ENCODE results near the gene YWHAH. TPM values are rescaled to one million over a fixed set of nuclear protein-coding genes. Genes with fewer than 3 reads are reported as not detected.
A peak's percentile ranks its signal among the peaks of the same experiment; 100 is the strongest.

YWHAH gene
- total RNA-seq (2012; rRNA removed) (173 and 186 TPM in 2 replicates), polyA plus RNA-seq (2012; rRNA removed) (131 and 147 TPM in 2 replicates), Bru-seq, nascent RNA (percentile 87 among the genes with signal in this experiment), BruChase-seq, experiment 1, labeled RNA remaining after a 6-hour chase (percentile 98 among the genes with signal in this experiment), BruChase-seq, experiment 2, labeled RNA remaining after a 2-hour chase (percentile 95 among the genes with signal in this experiment)
- polyA plus RNA-seq (2012; cell fraction: cytosol; rRNA removed) = 72.8 and 87.1 TPM in 2 replicates
- 30.7 and 43.3 TPM in 2 replicates for polyA plus RNA-seq (2012; cell fraction: nucleus; rRNA removed; ENCODE audit: low replicate concordance)
- long read RNA-seq, transcript YWHAH-201 (2 exons, 1,825 nt) = major isoform, 122 of 128 reads
- long read RNA-seq, partial matches to known transcripts = 0 of 128 reads
- long read RNA-seq, other reads (novel, unspliced or antisense) = 4 of 128 reads

GRCh38 chr22:31943978-31944699 lies at the start of gene YWHAH:
Gene YWHAH (plus strand): TSS chr22:31944535. CDS start chr22:31944734, 199 bp downstream.
- H2BK120ac ChIP-seq (ENCODE audit: low read depth, low read length) = peak within 1 kb of the TSS; percentile 94
- POLR2A ChIA-PET (ENCODE audit: unreplicated experiment) = no interaction called here
- peak within 1 kb of the TSS; percentile 94 for H4K5ac ChIP-seq (ENCODE audit: low read depth, low read length)
- H2AK5ac ChIP-seq (ENCODE audit: low read depth, low read length) = peak within 1 kb of the TSS; percentile 94
- H3K4me2 ChIP-seq (ENCODE audit: low read depth, low read length) = peak within 1 kb of the TSS; percentile 97
- peaks cover 7% of the 10 kb centered on the region; the same call in 1 of the 2 replicates for H3K9me1 ChIP-seq (ENCODE audit: insufficient read depth, low read length)
- peak within 1 kb of the TSS; percentile 99 for H3K23ac ChIP-seq (ENCODE audit: low read depth, low read length)
- H3K4me3 ChIP-seq (ENCODE audit: insufficient read depth, low read depth, low read length) = peak within 1 kb of the TSS; percentile 79
- peak within 1 kb of the TSS; percentile 96 for H4K91ac ChIP-seq (ENCODE audit: insufficient read depth, low read depth, low read length)
- peak within 1 kb of the TSS; percentile 94 for H3K27ac ChIP-seq (ENCODE audit: insufficient read depth, low read length)
- peaks cover 11% of the 10 kb centered on the region for H3K4me1 ChIP-seq (ENCODE audit: control insufficient read depth, insufficient read depth, low read length)
- in situ Hi-C loops (cut with MboI; ENCODE audit: low sequenced_read_pairs) (loop anchor here (10.0 kb wide), 1 partner anchor 189 kb away; the partner anchor contains the start of genes DEPDC5 and PRR14L), dilution Hi-C loops (cut with HindIII; ENCODE audit: low sequenced_read_pairs, unreplicated experiment) (no loop called here), intact Hi-C loops (cut with micrococcal nuclease) (loop anchor here (1.0 to 2.0 kb wide), 2 partner anchors 98 to 279 kb away; no protein-coding TSS in a partner anchor)
- peak within 1 kb of the TSS; percentile 97 for H3K4ac ChIP-seq (ENCODE audit: low read depth, low read length)
- H3K79me1 ChIP-seq (ENCODE audit: low read depth in 1 of 2, low read length in 2 of 2) = peaks cover 0 to 28% of the 10 kb centered on the region in 2 experiments; a peak in 2 of 4 replicates
- H3K14ac ChIP-seq (replicated peaks; ENCODE audit: low read depth, low read length) = peak within 1 kb of the TSS; percentile 98
- no peaks in the 10 kb centered on the region for H3K27me3 ChIP-seq (ENCODE audit: control insufficient read depth, insufficient read depth, low read length)
- peak within 1 kb of the TSS; percentile 87 for H3K18ac ChIP-seq (ENCODE audit: low read depth, low read length)
- H4K20me1 ChIP-seq (ENCODE audit: insufficient read depth, low read length) = peaks cover 33% of the 10 kb centered on the region
- ATAC-seq (ENCODE audit: low read depth) (peak; percentile 91), DNase-seq (peak; percentile 89)
- BruUV-seq (replicated peaks) = no TSS peak
- CTCF ChIA-PET = no interaction called here
- peak within 1 kb of the TSS; percentile 86 to 94 for H4K8ac ChIP-seq (ENCODE audit: low read depth in 2 of 2, low read length in 2 of 2)
- H2BK5ac ChIP-seq (ENCODE audit: low read depth, low read length, poor library complexity, severe bottlenecking) = peak within 1 kb of the TSS; percentile 89
- WGBS, 2 experiments (ENCODE audit: extremely low coverage in 2 of 2, insufficient read length in 1 of 2) = 0% methylated on average over 18 of the region's 86 CpGs; no CpG with 5 or more reads in 1 of the 2 experiments
- peak within 1 kb of the TSS; percentile 94 for H2AK9ac ChIP-seq (replicated peaks; ENCODE audit: low read depth, low read length, poor library complexity)
- H2BK15ac ChIP-seq (ENCODE audit: low read depth, low read length) = peak within 1 kb of the TSS; percentile 97; the same call in 2 of the 3 replicates
- H3K9me3 ChIP-seq (ENCODE audit: control insufficient read depth, insufficient read depth, low read length) = no peaks in the 10 kb centered on the region
- TF ChIP-seq CTCF (conservative IDR thresholded peaks at IDR 0.05; ENCODE audit: low read depth, low read length) = 0 out of 2 replicates have a peak, but pooled peaks have one; percentile 2
- no peak for TF ChIP-seq RCOR1 (IDR thresholded peaks at IDR 0.05; ENCODE audit: insufficient replicate concordance, low read length)
- TF ChIP-seq MXI1 (IDR thresholded peaks at IDR 0.05; ENCODE audit: borderline replicate concordance, low read depth, low read length) = peak; percentile 75; the same call in 1 of the 2 replicates
- peak; percentile 36; the same call in 1 of the 2 replicates for TF ChIP-seq MAZ (IDR thresholded peaks at IDR 0.05; ENCODE audit: borderline replicate concordance, low read depth, low read length)
- TF ChIP-seq POLR2A (IDR thresholded peaks at IDR 0.05; ENCODE audit: low read depth, low read length) = peak; percentile 97
- TF ChIP-seq CEBPB (IDR thresholded peaks at IDR 0.05; ENCODE audit: low read depth, low read length) = no peak
- TF ChIP-seq NFE2L2 (IDR thresholded peaks at IDR 0.05; ENCODE audit: low read depth, low read length) = 0 out of 2 replicates have a peak, but pooled peaks have one; percentile 0
- H3K56ac ChIP-seq (ENCODE audit: extremely low read depth, insufficient read depth, low read length) = peak within 1 kb of the TSS; percentile 98
- peaks cover 5% of the 10 kb centered on the region; the same call in 1 of the 2 replicates for H3K36me3 ChIP-seq (ENCODE audit: control insufficient read depth, insufficient read depth, low read length)
- peak within 1 kb of the TSS; percentile 98 for H2AFZ ChIP-seq (replicated peaks; ENCODE audit: low read length, poor library complexity)
- H3K9ac ChIP-seq (ENCODE audit: low read depth, low read length) = peak within 1 kb of the TSS; percentile 92
- peak within 1 kb of the TSS; percentile 91 for H2BK20ac ChIP-seq (ENCODE audit: low read depth, low read length)
